ENCODE results near the gene ANKRD34A. TPM values are rescaled to one million over a fixed set of nuclear protein-coding genes. Genes with fewer than 3 reads are reported as not detected.

The ANKRD34A gene
- total and polyA plus RNA-seq, 2 of the 13 experiments (the other 11 are each of a cell fraction or from before 2014, with no cell fraction given) = 0.05 to 0.07 TPM

DNA sequence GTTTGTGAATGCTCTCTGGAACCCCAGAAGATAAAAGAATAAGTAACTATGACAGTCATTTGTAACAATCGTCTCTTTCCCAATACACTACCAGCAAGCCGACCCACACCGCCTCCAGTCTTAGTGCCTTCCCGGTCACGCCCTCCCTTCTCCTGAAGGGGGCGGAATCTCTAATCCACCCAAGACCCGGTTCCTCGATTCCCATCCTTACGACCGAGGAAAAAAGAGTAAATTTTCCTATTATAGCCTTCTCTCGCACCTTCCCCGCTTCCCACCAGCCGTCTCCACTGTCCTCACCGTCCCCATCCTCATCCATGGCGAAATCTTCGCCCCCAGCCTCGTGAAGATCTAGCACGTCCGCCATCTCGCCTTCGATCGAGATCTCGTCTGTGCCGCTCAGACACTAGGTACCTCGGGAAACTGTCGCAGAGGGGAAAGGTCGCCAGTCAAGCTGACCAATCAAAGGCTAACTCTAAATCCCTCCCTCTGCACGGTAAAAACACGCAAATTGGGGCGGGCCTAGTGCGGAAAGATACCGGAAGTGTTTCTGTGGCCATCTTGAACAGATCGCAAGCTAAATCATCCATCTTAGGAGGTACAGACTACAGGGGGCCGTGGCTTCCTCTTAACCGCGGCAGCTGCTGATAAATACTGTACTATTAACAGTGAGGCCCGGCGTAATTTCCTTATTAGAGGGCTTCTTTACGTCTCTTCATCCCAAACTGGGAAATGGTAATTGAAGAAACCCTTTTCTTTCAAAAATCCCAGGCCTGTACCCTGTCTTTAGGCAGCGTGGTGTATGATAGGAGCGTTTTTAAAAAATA is 37.1 kb downstream of the ANKRD34A start, which contains the start of gene RBM8A (continued):
- TF ChIP-seq, protein P1, sequence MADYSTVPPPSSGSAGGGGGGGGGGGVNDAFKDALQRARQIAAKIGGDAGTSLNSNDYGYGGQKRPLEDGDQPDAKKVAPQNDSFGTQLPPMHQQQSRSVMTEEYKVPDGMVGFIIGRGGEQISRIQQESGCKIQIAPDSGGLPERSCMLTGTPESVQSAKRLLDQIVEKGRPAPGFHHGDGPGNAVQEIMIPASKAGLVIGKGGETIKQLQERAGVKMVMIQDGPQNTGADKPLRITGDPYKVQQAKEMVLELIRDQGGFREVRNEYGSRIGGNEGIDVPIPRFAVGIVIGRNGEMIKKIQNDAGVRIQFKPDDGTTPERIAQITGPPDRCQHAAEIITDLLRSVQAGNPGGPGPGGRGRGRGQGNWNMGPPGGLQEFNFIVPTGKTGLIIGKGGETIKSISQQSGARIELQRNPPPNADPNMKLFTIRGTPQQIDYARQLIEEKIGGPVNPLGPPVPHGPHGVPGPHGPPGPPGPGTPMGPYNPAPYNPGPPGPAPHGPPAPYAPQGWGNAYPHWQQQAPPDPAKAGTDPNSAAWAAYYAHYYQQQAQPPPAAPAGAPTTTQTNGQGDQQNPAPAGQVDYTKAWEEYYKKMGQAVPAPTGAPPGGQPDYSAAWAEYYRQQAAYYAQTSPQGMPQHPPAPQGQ (CRISPR knock-in tag; IDR thresholded peaks at IDR 0.05; ENCODE audit: borderline replicate concordance) = no peak
- TF ChIP-seq ZNF468 (CRISPR knock-in tag; IDR thresholded peaks at IDR 0.05) = no peak
- no peak for TF ChIP-seq ZNF547 (CRISPR knock-in tag; IDR thresholded peaks at IDR 0.05)
- no peak for TF ChIP-seq ZNF720 (CRISPR knock-in tag; IDR thresholded peaks at IDR 0.05)
- TF ChIP-seq SMYD3 (CRISPR knock-in tag; IDR thresholded peaks at IDR 0.05) = peak; percentile 30; the same call in 1 of the 2 replicates
- TF ChIP-seq KLF11 (CRISPR knock-in tag; IDR thresholded peaks at IDR 0.05) = no peak
- TF ChIP-seq KMT2A (CRISPR knock-in tag; IDR thresholded peaks at IDR 0.05) = peak; percentile 78; the same call in 1 of the 2 replicates
- TF ChIP-seq NAIF1 (CRISPR knock-in tag; IDR thresholded peaks at IDR 0.05; ENCODE audit: borderline replicate concordance) = peak; percentile 44; the same call in 1 of the 2 replicates
- TF ChIP-seq REL (CRISPR knock-in tag; conservative IDR thresholded peaks at IDR 0.05) = no peak
- TF ChIP-seq ATF7 (IDR thresholded peaks at IDR 0.05) = no peak
- TF ChIP-seq ATF7 (CRISPR knock-in tag; IDR thresholded peaks at IDR 0.05) = no peak
- no peak for TF ChIP-seq MAZ (IDR thresholded peaks at IDR 0.05; ENCODE audit: borderline replicate concordance, low read depth, low read length)
- TF ChIP-seq MAZ (CRISPR knock-in tag; IDR thresholded peaks at IDR 0.05; ENCODE audit: low read depth) = no peak
- TF ChIP-seq, protein P2, sequence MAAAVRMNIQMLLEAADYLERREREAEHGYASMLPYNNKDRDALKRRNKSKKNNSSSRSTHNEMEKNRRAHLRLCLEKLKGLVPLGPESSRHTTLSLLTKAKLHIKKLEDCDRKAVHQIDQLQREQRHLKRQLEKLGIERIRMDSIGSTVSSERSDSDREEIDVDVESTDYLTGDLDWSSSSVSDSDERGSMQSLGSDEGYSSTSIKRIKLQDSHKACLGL (CRISPR knock-in tag; IDR thresholded peaks at IDR 0.05) = 0 out of 2 replicates have a peak, but pooled peaks have one; percentile 41
- no peak for TF ChIP-seq ZBTB7B (CRISPR knock-in tag; IDR thresholded peaks at IDR 0.05)
- TF ChIP-seq ZNF264 (CRISPR knock-in tag; IDR thresholded peaks at IDR 0.05) = no peak
- no peak; the same call in 1 of the 2 replicates for TF ChIP-seq TSC22D2 (CRISPR knock-in tag; IDR thresholded peaks at IDR 0.05; ENCODE audit: borderline replicate concordance)
- TF ChIP-seq ZNF567 (CRISPR knock-in tag; IDR thresholded peaks at IDR 0.05; ENCODE audit: borderline replicate concordance) = 0 out of 2 replicates have a peak, but pooled peaks have one; percentile 68
- TF ChIP-seq ZNF256 (CRISPR knock-in tag; conservative IDR thresholded peaks at IDR 0.05) = 0 out of 2 replicates have a peak, but pooled peaks have one; percentile 41
- TF ChIP-seq, protein P3, sequence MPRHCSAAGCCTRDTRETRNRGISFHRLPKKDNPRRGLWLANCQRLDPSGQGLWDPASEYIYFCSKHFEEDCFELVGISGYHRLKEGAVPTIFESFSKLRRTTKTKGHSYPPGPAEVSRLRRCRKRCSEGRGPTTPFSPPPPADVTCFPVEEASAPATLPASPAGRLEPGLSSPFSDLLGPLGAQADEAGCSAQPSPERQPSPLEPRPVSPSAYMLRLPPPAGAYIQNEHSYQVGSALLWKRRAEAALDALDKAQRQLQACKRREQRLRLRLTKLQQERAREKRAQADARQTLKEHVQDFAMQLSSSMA (CRISPR knock-in tag; IDR thresholded peaks at IDR 0.05) = peak; percentile 96
- no peak for TF ChIP-seq ZNF383 (CRISPR knock-in tag; IDR thresholded peaks at IDR 0.05; ENCODE audit: borderline replicate concordance)
- TF ChIP-seq EP300 (IDR thresholded peaks at IDR 0.05; ENCODE audit: low read depth in 2 of 2, low read length in 2 of 2) = 0 out of 4 replicates have a peak, but pooled peaks of 1 of the 2 experiments have one; percentile 10
- no peak for TF ChIP-seq EP300 (CRISPR knock-in tag; IDR thresholded peaks at IDR 0.05; ENCODE audit: borderline replicate concordance)
- TF ChIP-seq HNRNPH1 (optimal IDR thresholded peaks at IDR 0.05; ENCODE audit: low read depth, low read length) = no peak
